HepG2 (cell line): ENCODE results near the gene HOXC10. TPM values are rescaled to one million over a fixed set of nuclear protein-coding genes. Genes with fewer than 3 reads are reported as not detected.

Experiments
- BCL6 ChIP-seq: IDR thresholded peaks from 2 replicates; pipeline ENCODE4 v1.6.1; 2016; ENCODE audit warnings: missing genetic modification reagents, missing compliant biosample characterization
- FOSL1 ChIP-seq: sonication (generic); formaldehyde crosslinking; IDR thresholded peaks from 2 replicates; pipeline ENCODE4 v1.9.0; 2021; ENCODE audit warnings: missing genetic modification reagents, borderline replicate concordance
- GMEB2 ChIP-seq: IDR thresholded peaks from 2 replicates; pipeline ENCODE4 v1.6.1; 2016; ENCODE audit warnings: missing biosample characterization, missing genetic modification reagents, low read depth
- GPBP1L1 ChIP-seq: sonication (generic); formaldehyde crosslinking; IDR thresholded peaks from 2 replicates; pipeline ENCODE4 v1.5.0; 2020; ENCODE audit warnings: mild to moderate bottlenecking, missing genetic modification reagents
- MLXIP ChIP-seq: sonication (generic); formaldehyde crosslinking; IDR thresholded peaks from 2 replicates; pipeline ENCODE4 v1.9.0; 2021; ENCODE audit warnings: missing genetic modification reagents, borderline replicate concordance
- NCOA2 ChIP-seq: sonication (generic); formaldehyde crosslinking; IDR thresholded peaks from 2 replicates; pipeline ENCODE4 v1.8.0; 2022; ENCODE audit warnings: inconsistent platforms
- RNF2 ChIP-seq: fragments of 450-650 bp; conservative IDR thresholded peaks from 2 replicates; pipeline ENCODE4 v1.6.1; 2016; ENCODE audit warnings: low read depth
- SMAD1 ChIP-seq: sonication (generic); formaldehyde crosslinking; IDR thresholded peaks from 2 replicates; pipeline ENCODE4 v1.4.0; 2020; ENCODE audit warnings: missing genetic modification reagents, low read depth, mild to moderate bottlenecking, borderline replicate concordance
- SRY ChIP-seq: sonication (generic); formaldehyde crosslinking; IDR thresholded peaks from 2 replicates; pipeline ENCODE4 v1.8.0; 2022; ENCODE audit warnings: mild to moderate bottlenecking, missing genetic modification reagents
- YY1 ChIP-seq: IDR thresholded peaks from 2 replicates; pipeline ENCODE4 v1.6.1; 2011; ENCODE audit warnings: low read length, low read depth, moderate library complexity, mild to moderate bottlenecking; ENCODE audit not compliant: insufficient read depth, insufficient replicate concordance
- ZBTB49 ChIP-seq: sonication (generic); formaldehyde crosslinking; IDR thresholded peaks from 2 replicates; pipeline ENCODE4 v1.4.0; 2020; ENCODE audit warnings: missing genetic modification reagents, borderline replicate concordance
- ZNF674 ChIP-seq: sonication (generic); formaldehyde crosslinking; IDR thresholded peaks from 2 replicates; pipeline ENCODE4 v1.5.0; 2020; ENCODE audit warnings: low read depth, mild to moderate bottlenecking, missing genetic modification reagents
- ZSCAN21 ChIP-seq: sonication (generic); formaldehyde crosslinking; IDR thresholded peaks from 2 replicates; pipeline ENCODE4 v1.8.0; 2022; ENCODE audit warnings: mild to moderate bottlenecking, missing genetic modification reagents, moderate library complexity, borderline replicate concordance
- polyA plus RNA-seq, 8 experiments: library from polyadenylated mRNA; depleted of rRNA in 3 of 8; stranded (reverse) in 7 of 8; unstranded in 1 of 8; fragments of >200 nt; fragmentation: Illumina TruSeq in 4 of 8; extraction: Trizol in 4 of 8; gene quantifications; 2 replicates each; pipeline versions ENCODE4 v1.2.1 to v1.2.3, GENCODE V29; 2011 to 2016; ENCODE audit warnings: low read depth in 4 of 8, missing spikeins in 1 of 8, mixed read lengths in 1 of 8; ENCODE audit not compliant: insufficient read depth in 1 of 8
- total RNA-seq, 5 experiments: library from RNA; depleted of rRNA; stranded (reverse); fragments of >200 nt; fragmentation: Illumina TruSeq; extraction: Trizol; gene quantifications; 2 replicates each; pipeline ENCODE4 v1.2.3, GENCODE V29; 2016; ENCODE audit warnings: low read depth in 1 of 5

HOXC10 gene
- total and polyA plus RNA-seq, 2 of the 13 experiments (the other 11 are each of a cell fraction or from before 2014, with no cell fraction given) = not detected

- TF ChIP-seq NCOA2 (CRISPR knock-in tag) (no peak), FOSL1 (CRISPR knock-in tag) (no peak), ZBTB49 (CRISPR knock-in tag) (no peak), RNF2 (no peak), ZSCAN21 (CRISPR knock-in tag) (no peak), SRY (CRISPR knock-in tag) (no peak), ZNF674 (CRISPR knock-in tag) (no peak), GMEB2 (CRISPR knock-in tag) (no peak), MLXIP (CRISPR knock-in tag) (no peak), YY1 (no peak), SMAD1 (CRISPR knock-in tag) (no peak), BCL6 (CRISPR knock-in tag) (no peak), GPBP1L1 (CRISPR knock-in tag) (no peak)
Measured at GRCh38 chr12:54007538-54008259, 22.8 kb downstream of the HOXC10 start (continued).
